ENCODE results near the gene WWP2. TPM values are rescaled to one million over a fixed set of nuclear protein-coding genes. Genes with fewer than 3 reads are reported as not detected.
"Not testable (repeated sequence)": the region's sequence is repeated elsewhere in the genome, so short reads cannot be mapped to it uniquely, and the experiment has no call there.

The WWP2 gene
- total RNA-seq, 2 experiments from 2014 or later, result 30.7 to 35.1 TPM

GRCh38 chr16:69725480-69726312, 36.4 kb upstream of the WWP2 start:
- no peaks in the 10 kb centered on the region for H3K9me3 Mint-ChIP-seq
- no peak for ATAC-seq

GRCh38 chr16:69726313-69727060, 35.6 kb upstream of the WWP2 start, which contains the start of gene NQO1:
Gene NQO1 (minus strand): TSS chr16:69726560. CDS start chr16:69726439, 121 bp downstream.
- peak; percentile 96 for DNase-seq
- CTCF ChIA-PET, result interaction anchor here (3.4 to 4.8 kb wide), 2 partner anchors 17 to 28 kb away, joined by 28 to 31 read pairs; partner anchors contain the start of gene NOB1
- Mint-ChIP-seq H3K9me3 (no peaks in the 10 kb centered on the region), H3K4me1 (ENCODE audit: low read depth) (peaks cover 22% of the 10 kb centered on the region), H3K4me3 (peak within 1 kb of the TSS; percentile 98), H3K27ac (peak within 1 kb of the TSS; percentile 97), H3K36me3 (ENCODE audit: low read depth) (no peaks in the 10 kb centered on the region), H3K27me3 (no peaks in the 10 kb centered on the region)
- TF ChIP-seq CTCF (IDR thresholded peaks at IDR 0.05), result no peak
- POLR2A ChIA-PET, result interaction anchor here (0.6 to 4.7 kb wide), 8 partner anchors 9 to 562 kb away, joined by 3 to 20 read pairs (median 4); partner anchors contain the start of genes NOB1 and WWP2
- ATAC-seq, result peak; percentile 99
- intact Hi-C loops (cut with micrococcal nuclease), result no loop called here

More at GRCh38 chr16:69725480-69726312, 36.4 kb upstream of the WWP2 start:
- no peaks in the 10 kb centered on the region for H3K27me3 Mint-ChIP-seq
- no peak for TF ChIP-seq CTCF (IDR thresholded peaks at IDR 0.05)
- peaks cover 22% of the 10 kb centered on the region for H3K4me1 Mint-ChIP-seq (ENCODE audit: low read depth)
- intact Hi-C loops (cut with micrococcal nuclease), result no loop called here
- ChIA-PET CTCF (interaction anchor here (3.4 to 4.8 kb wide), 2 partner anchors 16 to 29 kb away, joined by 28 to 31 read pairs; partner anchors contain the start of gene NOB1), POLR2A (interaction anchor here (0.6 to 4.7 kb wide), 9 partner anchors 8 to 563 kb away, joined by 3 to 20 read pairs (median 5); partner anchors contain the start of genes NOB1 and WWP2)
- DNase-seq, result no peak
- H3K4me3 Mint-ChIP-seq, result peak overlapping the region; percentile 98
- peak overlapping the region; percentile 97 for H3K27ac Mint-ChIP-seq
- H3K36me3 Mint-ChIP-seq (ENCODE audit: low read depth), result no peaks in the 10 kb centered on the region

- no peak for TF ChIP-seq CTCF (IDR thresholded peaks at IDR 0.05)
- no peak for DNase-seq
- POLR2A ChIA-PET, result interaction anchor here (1.0 to 4.7 kb wide), 3 partner anchors 10 to 27 kb away, joined by 6 to 20 read pairs (median 6); partner anchors contain the start of gene NOB1
- CTCF ChIA-PET, result interaction anchor here (0.6 to 4.8 kb wide), 5 partner anchors 9 to 69 kb away, joined by 3 to 31 read pairs (median 5); partner anchors contain the start of gene NOB1
- no peaks in the 10 kb centered on the region for H3K36me3 Mint-ChIP-seq (ENCODE audit: low read depth)
- no peaks in the 10 kb centered on the region for H3K27me3 Mint-ChIP-seq
- ATAC-seq, result no peak
- peak overlapping the region; percentile 98 for H3K4me3 Mint-ChIP-seq
- intact Hi-C loops (cut with micrococcal nuclease), result no loop called here
- H3K27ac Mint-ChIP-seq, result peak overlapping the region; percentile 97
- peaks cover 22% of the 10 kb centered on the region for H3K4me1 Mint-ChIP-seq (ENCODE audit: low read depth)
- H3K9me3 Mint-ChIP-seq, result no peaks in the 10 kb centered on the region
Observed at GRCh38 chr16:69727916-69728270, 34.2 kb upstream of the WWP2 start.

- intact Hi-C loops (cut with micrococcal nuclease), result not testable (repeated sequence)
Observed at GRCh38 chr16:69729030-69729429, 33.1 kb upstream of the WWP2 start.

GRCh38 chr16:69731280-69731679, 30.9 kb upstream of the WWP2 start:
- H3K4me3 Mint-ChIP-seq; DNase-seq; H3K27ac Mint-ChIP-seq; H3K36me3 Mint-ChIP-seq (ENCODE audit: low read depth); H3K9me3 Mint-ChIP-seq; ATAC-seq; H3K27me3 Mint-ChIP-seq; intact Hi-C loops (cut with micrococcal nuclease): not testable (repeated sequence)
- POLR2A ChIA-PET, result interaction anchor here (2.2 kb wide), 1 partner anchor 24 kb away, joined by 7 read pairs; the partner anchor contains the start of gene NOB1
- CTCF ChIA-PET, result interaction anchor here (2.1 kb wide), 1 partner anchor 23 kb away, joined by 10 read pairs; the partner anchor contains the start of gene NOB1
- H3K4me1 Mint-ChIP-seq (ENCODE audit: low read depth), result peaks cover 14% of the 10 kb centered on the region

More at GRCh38 chr16:69729030-69729429, 33.1 kb upstream of the WWP2 start:
- POLR2A ChIA-PET, result interaction anchor here (1.0 to 4.7 kb wide), 4 partner anchors 9 to 26 kb away, joined by 4 to 20 read pairs (median 5); partner anchors contain the start of gene NOB1
- DNase-seq; ATAC-seq; H3K27me3 Mint-ChIP-seq; H3K4me3 Mint-ChIP-seq; H3K27ac Mint-ChIP-seq; H3K9me3 Mint-ChIP-seq; H3K36me3 Mint-ChIP-seq (ENCODE audit: low read depth): not testable (repeated sequence)
- CTCF ChIA-PET, result interaction anchor here (0.7 to 1.1 kb wide), 3 partner anchors 10 to 25 kb away, joined by 3 to 5 read pairs (median 3); partner anchors contain the start of gene NOB1
- H3K4me1 Mint-ChIP-seq (ENCODE audit: low read depth), result peaks cover 22% of the 10 kb centered on the region
